GM12878 (cell line): ENCODE measurements around the gene HEPHL1.

Experiments used
- EGR1 ChIP-seq, 2 experiments: IDR thresholded peaks; 1 replicate in 1 of 2; 2 replicates in 1 of 2; pipeline ENCODE4 v1.6.1; 2011 to 2012; ENCODE audit warnings: low read depth in 2 of 2, low read length in 2 of 2, borderline replicate concordance in 1 of 2, mild to moderate bottlenecking in 1 of 2, moderate library complexity in 1 of 2
- HDAC2 ChIP-seq: fragments of 200-600 bp; sonication (generic); IDR thresholded peaks from 2 replicates; pipeline ENCODE4 v1.6.1; 2017
- MAX ChIP-seq: IDR thresholded peaks from 2 replicates; pipeline ENCODE4 v1.6.1; 2012; ENCODE audit warnings: low read depth, low read length, improper control_type of control experiment
- POLR2A ChIP-seq: IDR thresholded peaks from 2 replicates; pipeline ENCODE4 v1.6.1; 2011; ENCODE audit warnings: low read depth, mild to moderate bottlenecking, low read length
- SIN3A ChIP-seq: IDR thresholded peaks from 2 replicates; pipeline ENCODE4 v1.6.1; 2012; ENCODE audit warnings: low read depth, low read length, improper control_type of control experiment
- SUZ12 ChIP-seq: fragments of 200-600 bp; sonication (generic); IDR thresholded peaks from one replicate; pipeline ENCODE4 v1.6.1; 2018; ENCODE audit warnings: antibody characterized with exemption, mild to moderate bottlenecking; ENCODE audit not compliant: unreplicated experiment
- TF ChIP-seq, protein P1 (sequence below): IDR thresholded peaks from 2 replicates; pipeline ENCODE4 v1.6.1; 2012; ENCODE audit warnings: low read depth, low read length, improper control_type of control experiment
- TF ChIP-seq, protein P2 (sequence below): IDR thresholded peaks from 2 replicates; pipeline ENCODE4 v1.6.1; 2011; ENCODE audit warnings: borderline replicate concordance, low read depth, mild to moderate bottlenecking, moderate library complexity, low read length; ENCODE audit not compliant: insufficient read depth, poor library complexity, severe bottlenecking

- TF ChIP-seq, protein P1, sequence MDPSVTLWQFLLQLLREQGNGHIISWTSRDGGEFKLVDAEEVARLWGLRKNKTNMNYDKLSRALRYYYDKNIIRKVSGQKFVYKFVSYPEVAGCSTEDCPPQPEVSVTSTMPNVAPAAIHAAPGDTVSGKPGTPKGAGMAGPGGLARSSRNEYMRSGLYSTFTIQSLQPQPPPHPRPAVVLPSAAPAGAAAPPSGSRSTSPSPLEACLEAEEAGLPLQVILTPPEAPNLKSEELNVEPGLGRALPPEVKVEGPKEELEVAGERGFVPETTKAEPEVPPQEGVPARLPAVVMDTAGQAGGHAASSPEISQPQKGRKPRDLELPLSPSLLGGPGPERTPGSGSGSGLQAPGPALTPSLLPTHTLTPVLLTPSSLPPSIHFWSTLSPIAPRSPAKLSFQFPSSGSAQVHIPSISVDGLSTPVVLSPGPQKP: no peak
- TF ChIP-seq POLR2A: no peak
- TF ChIP-seq, protein P2, sequence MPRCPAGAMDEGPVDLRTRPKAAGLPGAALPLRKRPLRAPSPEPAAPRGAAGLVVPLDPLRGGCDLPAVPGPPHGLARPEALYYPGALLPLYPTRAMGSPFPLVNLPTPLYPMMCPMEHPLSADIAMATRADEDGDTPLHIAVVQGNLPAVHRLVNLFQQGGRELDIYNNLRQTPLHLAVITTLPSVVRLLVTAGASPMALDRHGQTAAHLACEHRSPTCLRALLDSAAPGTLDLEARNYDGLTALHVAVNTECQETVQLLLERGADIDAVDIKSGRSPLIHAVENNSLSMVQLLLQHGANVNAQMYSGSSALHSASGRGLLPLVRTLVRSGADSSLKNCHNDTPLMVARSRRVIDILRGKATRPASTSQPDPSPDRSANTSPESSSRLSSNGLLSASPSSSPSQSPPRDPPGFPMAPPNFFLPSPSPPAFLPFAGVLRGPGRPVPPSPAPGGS: no peak
- no peak for TF ChIP-seq MAX
- TF ChIP-seq EGR1 (IDR thresholded peaks at IDR 0.05; ENCODE audit: borderline replicate concordance in 1 of 2, low read depth in 2 of 2, low read length in 2 of 2): no peak
- no peak for TF ChIP-seq SUZ12
- TF ChIP-seq SIN3A: no peak
- no peak for TF ChIP-seq HDAC2
Measured at GRCh38 chr11:93983542-93984195, 37.5 kb upstream of the HEPHL1 start.
